Measurements from ENCODE around the gene ZNF101. TPM values are rescaled to one million over a fixed set of nuclear protein-coding genes. Genes with fewer than 3 reads are reported as not detected.

ZNF101 gene
- total RNA-seq, 1 donor from 2014 or later: 9.2 TPM

DNA sequence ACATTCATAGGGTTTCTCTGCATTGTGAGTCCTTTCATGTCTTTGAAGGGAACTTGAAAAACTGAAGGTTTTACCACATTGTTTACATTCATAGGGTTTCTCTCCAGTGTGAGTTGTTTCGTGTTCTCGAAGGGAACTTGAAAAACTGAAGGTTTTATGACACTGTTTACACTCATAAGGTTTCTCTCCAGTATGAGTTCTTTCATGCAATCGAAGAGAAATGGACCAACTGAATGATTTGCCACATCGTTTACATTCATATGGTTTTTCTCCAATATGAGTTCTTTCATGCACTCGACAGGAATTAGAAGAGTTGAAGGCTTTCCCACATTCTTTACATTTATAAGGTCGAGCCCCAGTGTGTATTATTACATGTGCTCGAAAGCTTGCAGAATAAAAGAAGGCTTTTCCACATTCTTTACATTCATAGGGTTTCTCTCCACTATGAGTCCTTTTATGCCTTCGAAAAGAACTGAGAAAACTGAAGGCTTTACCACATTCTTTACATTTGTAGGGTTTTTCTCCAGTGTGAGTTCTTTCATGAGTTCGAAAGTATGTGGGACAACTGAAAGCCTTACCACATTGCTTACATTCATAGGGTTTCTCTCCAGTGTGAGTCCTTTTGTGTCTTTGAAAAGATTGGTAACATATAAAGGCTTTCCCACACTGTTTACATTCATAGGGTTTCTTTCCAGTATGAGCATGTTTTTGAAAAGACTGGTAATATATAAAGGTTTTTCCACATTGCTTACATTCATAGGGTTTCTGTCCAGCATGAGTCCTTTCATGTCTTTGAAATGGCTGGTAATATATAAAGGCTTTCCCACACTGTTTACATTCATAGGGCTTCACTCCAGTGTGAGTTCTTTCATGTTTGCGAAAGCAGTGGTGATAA, 43.5 kb downstream of the ZNF101 start:
- DNase-seq (ENCODE audit: low spot score): no peak

DNA sequence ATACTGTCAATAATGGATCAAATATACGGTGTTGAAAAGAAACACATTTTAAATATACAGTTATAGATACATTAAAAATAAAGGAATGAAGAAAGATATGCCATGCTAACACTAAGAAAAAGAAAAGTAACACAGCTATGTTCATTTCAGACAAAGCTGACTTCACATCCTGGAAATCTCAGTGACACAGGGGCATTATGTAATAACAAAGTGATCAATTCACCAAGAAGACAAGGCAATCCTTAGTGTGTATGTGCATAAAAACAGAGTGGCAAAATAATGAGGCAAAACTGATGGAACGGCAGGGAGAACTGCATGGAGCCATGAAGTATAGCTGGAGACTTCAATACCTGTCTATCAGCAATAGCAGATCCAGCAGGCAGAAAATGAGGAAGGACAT, 51.2 kb downstream of the ZNF101 start:
- DNase-seq (ENCODE audit: low spot score): no peak

DNA sequence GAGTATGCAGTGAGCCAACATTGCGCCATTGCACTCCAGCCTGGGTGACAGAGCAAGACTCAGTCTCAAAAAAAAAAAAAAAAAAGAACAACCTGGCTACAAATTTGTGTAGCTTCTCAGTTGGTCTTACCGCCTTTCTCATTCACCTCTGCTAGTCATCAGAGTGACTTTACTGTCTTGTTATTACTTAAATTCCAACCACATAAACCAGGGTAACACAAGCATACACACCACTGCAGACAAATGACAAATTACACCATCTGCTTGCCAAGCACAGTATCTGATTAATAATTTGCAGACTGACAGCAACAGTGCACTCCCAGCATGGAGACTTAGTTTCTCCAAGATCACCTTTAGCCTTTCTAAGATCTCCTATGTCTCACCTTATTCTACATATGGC, 53.3 kb downstream of the ZNF101 start:
- DNase-seq (ENCODE audit: low spot score): no peak

DNA sequence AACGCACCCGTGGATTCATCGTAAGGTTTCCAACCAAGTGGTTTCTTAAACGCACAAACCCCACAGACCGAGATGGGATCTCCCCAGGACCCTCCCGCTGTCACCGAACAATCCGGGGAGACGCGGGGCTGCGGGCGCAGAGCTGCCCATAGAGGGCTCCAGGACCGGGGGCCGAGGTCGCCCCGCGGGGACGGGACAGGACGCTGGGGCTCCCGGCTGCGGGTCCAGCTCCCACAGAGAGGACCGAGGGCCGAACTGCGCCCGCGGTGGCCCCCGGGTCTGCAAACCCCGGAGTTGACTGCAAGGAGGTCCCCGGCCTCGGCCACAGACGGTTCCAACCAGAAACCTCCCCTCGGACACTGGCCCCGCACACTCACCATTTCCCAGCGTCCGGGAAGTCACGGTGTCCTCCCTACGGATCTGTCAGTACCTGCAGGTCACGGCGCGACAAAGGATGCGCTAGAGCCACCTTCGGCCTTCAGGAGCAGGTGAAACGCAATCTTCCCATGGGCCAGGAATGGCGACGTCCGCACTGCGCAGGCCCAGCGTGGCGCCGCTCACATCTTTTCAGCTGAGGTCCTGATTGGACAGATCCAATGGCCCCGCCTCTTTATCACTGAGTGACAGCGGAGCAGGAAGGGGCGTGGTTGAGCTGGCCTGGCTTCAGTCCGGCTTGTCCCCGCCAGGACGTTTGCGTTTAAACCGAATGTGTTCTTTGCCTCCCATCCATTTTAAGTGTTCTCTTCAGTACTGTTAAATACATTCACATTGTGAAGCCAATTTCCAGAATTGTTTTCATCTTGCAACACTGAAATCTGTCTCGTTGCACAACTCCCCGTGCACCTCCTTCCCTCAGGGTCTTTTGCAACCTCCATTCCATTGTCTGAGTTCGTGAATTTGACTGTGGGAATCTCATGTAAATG, 64.2 kb downstream of the ZNF101 start, which contains the start of gene ZNF14:
Gene ZNF14, minus strand, starts transcription at position 534 of the 923 bp plus-strand sequence. Its CDS starts 154 bp downstream, at position 380.
- DNase-seq (ENCODE audit: low spot score): peak; percentile 96

Other genes with a start within 250 kb of the ZNF101 start
- gene TSSK6, start 153.3 kb upstream of the ZNF101 start, total RNA-seq: 3.3 TPM
- 376 TPM for gene NDUFA13, start 152.6 kb upstream of the ZNF101 start, total RNA-seq
- 8.9 TPM for gene YJEFN3, start 139.9 kb upstream of the ZNF101 start, total RNA-seq
- gene CILP2, start 130.6 kb upstream of the ZNF101 start, total RNA-seq: 0.26 TPM
- 9.9 TPM for gene PBX4, start 50.2 kb upstream of the ZNF101 start, total RNA-seq
- gene LPAR2, start 40.6 kb upstream of the ZNF101 start, total RNA-seq: 44.3 TPM
- 28.5 TPM for gene GMIP, start 25.2 kb upstream of the ZNF101 start, total RNA-seq
- gene ATP13A1, start 5.2 kb upstream of the ZNF101 start, total RNA-seq: 86.5 TPM
- 6.4 TPM for gene ZNF14, start 64.3 kb downstream of the ZNF101 start, total RNA-seq
- gene ZNF506, start 152.9 kb downstream of the ZNF101 start, total RNA-seq: 28.9 TPM
- 16.0 TPM for gene ZNF253, start 197.0 kb downstream of the ZNF101 start, total RNA-seq
- 3.9 TPM for gene ZNF93, start 232.1 kb downstream of the ZNF101 start, total RNA-seq